Stimulated activated CD4-positive, alpha-beta T cell treated with anti-CD3 and anti-CD28 coated beads, Interleukin-2, amount 100 ng/mL, for 48 hours (primary cell): ENCODE results near the gene ANKRD34A.

ENCODE experiments used
- DNase-seq, 2 donors: peaks; one replicate each; pipeline ENCODE4 v3.0.0-alpha.2; 2020

Gene ANKRD34A

GRCh38 chr1:145964328-145965118 lies at the start of gene ANKRD34A, which contains the start of gene POLR3GL:
TSS of gene ANKRD34A (minus strand) at chr1:145964575. CDS start at chr1:145961759, 2,816 bp downstream.
TSS of gene POLR3GL (plus strand) at chr1:145964690. CDS start at chr1:145974866, 10,176 bp downstream.
- DNase-seq, result peak; percentile 80 to 87

- no peak for DNase-seq
Measured at GRCh38 chr1:146013559-146013922, 49.2 kb upstream of the ANKRD34A start.

DNA sequence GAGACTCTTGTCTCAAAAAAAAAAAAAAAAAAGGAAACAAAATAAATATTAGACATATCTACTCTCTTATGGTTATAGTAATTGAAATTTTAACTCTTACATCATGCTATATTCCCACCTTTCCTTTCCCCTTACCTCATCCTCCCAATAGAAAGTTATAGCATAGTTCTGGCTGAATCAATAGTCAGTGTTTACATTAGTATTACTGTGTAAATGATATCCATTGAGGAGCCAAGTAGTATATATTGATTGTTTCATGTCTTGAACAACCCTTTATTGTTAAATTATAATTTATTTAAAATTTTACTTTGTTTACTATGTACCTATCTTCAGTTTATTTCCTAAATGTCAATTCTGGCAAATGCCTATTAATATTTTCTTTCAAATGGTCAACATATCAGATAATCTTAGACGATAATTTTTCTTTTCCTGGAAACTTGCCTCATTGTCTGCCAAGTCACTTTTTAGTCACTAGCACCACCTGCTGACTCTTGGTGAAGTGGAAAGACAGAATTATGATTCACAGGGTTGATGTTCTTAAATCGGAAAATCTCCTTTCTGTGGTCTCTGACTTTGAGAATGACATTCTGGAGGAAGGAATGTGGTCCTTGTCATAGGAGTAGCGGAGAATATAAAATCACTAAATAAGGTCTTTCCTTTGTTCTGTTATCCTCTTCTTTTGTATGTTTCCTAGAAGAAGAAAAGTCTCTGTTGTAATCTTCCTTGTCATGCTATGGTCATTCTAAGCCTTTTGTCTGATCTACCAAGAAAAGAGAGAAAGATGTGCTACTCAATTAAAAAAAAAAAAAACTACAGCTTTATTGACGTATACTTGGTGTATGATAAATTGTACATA lies 48.6 kb upstream of the ANKRD34A start:
- no peak for DNase-seq

DNA sequence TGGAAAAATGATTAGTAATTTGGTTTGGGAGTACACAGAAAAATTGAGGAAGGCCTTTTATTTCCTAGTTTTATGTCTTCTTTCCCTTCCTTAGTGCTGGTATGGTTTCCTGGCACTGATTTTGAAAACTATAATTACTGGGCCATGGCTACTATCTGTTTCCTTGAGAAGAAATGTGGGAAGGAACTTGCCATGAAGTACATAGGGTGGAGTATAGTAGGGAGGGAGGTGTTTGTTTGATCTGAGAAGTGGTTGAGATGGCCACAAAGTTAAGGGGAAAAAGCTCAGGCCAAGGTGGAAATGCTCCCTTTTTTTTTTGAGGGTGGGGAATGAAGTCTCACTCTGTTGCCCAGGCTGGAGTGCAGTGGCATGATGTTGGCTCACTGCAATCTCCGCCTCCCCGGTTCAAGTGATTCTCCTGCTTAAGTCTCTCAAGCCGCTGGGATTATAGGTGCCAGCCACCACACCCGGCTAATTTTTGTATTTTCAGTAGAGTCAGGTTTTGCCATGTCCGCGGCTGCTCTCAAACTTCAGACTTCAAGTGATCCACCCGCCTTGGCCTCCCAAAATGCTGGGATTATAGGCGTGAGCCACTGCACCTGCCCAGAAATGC lies 45.9 kb upstream of the ANKRD34A start:
- DNase-seq, result no peak

DNA sequence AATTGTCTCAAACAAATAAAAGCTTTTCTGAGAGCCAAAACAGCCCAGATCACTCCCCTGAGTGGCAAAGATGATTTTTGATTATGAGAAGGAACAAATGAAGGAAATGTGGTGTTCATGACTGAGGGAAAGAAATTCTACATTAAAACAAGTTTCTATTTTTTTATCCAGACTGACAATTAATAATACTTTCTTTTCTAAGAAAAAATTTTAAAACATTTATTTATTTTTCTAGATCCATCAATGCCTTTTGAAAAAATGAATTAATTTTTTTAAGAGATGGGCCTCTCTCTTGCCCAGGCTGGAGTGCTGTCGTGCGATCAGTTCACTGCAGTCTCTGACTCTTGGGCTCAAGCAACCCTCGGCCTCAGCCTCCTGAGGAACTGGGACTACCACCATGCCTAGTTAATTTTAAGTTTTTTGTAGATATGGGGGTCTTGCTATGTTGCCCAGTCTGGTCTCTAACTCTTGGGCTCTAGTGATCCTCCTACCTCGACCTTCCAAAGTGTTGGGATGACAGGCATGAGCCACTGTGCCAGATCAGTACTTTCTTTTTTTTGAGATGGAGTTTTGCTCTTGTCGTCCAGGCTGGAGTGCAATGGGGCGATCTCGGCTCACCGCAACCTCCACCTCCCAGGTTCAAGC lies 43.2 kb upstream of the ANKRD34A start:
- no peak for DNase-seq

GRCh38 chr1:146001709-146002108 lies 37.3 kb upstream of the ANKRD34A start:
- DNase-seq, result no peak

GRCh38 chr1:145999321-146000024 lies 35.1 kb upstream of the ANKRD34A start:
- DNase-seq, result no peak

- DNase-seq, result no peak
Measured at GRCh38 chr1:145997718-145998023, 33.3 kb upstream of the ANKRD34A start.

DNA sequence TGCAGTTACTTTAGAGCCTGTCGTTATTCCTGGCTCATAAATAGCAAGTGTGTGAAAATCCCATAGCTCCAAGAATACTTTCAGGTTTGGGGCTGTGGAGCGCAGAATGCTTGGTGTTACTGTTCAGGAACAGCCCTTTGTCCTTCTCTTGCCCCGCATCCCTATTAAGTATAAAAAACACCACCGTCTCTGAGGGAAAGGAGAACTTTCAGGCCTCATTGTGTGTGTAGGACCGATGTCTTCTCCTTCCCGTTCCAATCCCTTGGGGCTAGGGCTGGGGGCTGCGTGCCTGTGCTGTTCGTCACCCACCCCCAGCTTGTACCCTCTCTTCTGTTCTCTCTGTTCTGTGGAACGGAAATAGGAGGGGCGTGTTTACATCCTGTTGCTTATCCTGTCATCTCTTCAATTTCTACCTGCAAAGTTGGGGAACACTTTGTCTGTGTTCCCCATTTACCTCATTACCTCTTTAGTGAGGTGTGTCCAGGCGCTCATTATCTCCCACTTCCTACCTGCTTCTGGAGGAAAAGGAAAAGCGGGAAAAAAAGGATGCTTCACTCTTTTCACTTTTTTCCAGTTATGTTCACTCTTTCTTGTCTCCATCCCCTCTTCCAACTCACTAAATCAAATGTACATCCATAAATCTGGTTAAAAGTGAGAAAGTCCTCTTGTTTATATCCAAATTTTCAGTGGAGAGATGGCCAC lies 32.8 kb upstream of the ANKRD34A start:
- DNase-seq, result peak in 1 of 2 donors; percentile 46

- DNase-seq, result peak; percentile 84 to 91
Measured at GRCh38 chr1:145996433-145997015, 32.1 kb upstream of the ANKRD34A start, which contains the start of gene TXNIP. TSS of gene TXNIP (minus strand) at chr1:145996579. CDS start at chr1:145996266, 313 bp downstream.

- no peak for DNase-seq
Measured at GRCh38 chr1:145995964-145996432, 31.6 kb upstream of the ANKRD34A start.

DNA sequence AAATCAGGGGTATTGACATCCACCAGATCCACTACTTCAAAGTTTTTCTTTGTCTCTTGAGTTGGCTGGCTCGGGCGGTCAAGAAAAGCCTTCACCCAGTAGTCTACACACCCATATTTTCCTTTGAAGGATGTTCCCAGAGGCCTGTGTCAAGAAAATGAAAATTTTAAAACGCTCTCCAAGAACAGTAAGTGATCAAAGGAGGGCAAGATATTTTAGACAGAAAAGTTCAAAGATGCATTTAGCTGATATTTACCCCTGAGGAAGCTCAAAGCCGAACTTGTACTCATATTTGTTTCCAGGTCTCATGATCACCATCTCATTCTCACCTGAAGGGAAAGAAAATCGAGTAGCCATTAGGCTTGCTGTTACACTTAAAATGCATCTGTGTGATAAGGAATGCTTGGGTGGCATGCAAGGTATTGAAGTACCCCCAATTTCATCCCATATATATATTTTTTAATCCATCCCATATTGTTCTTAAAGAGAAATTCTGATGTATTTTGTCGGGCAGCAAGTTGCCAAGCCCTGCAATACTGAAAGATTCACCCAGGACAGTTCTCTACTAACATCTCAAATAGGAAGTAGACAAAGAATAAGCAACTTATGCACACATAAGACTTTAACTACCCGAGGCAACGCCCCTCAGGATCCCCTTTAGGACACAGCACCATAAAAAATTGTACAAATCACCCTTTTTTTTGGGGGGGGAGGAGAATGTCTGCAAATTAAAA lies 30.9 kb upstream of the ANKRD34A start:
- no peak for DNase-seq

GRCh38 chr1:145994391-145995120 lies 30.2 kb upstream of the ANKRD34A start:
- DNase-seq, result no peak

- DNase-seq, result no peak
Measured at GRCh38 chr1:145993618-145994390, 29.4 kb upstream of the ANKRD34A start.

- no peak for DNase-seq
Measured at GRCh38 chr1:145992958-145993617, 28.7 kb upstream of the ANKRD34A start.

GRCh38 chr1:145992502-145992936 lies 28.1 kb upstream of the ANKRD34A start:
- no peak for DNase-seq

GRCh38 chr1:145991735-145992412 lies 27.5 kb upstream of the ANKRD34A start:
- DNase-seq, result no peak
